PC-9 (cell line): ENCODE data around the gene ING3. TPM values are rescaled to one million over a fixed set of nuclear protein-coding genes. Genes with fewer than 3 reads are reported as not detected.

Experiments used
- BruUV-seq: library from RNA; stranded (reverse); fragments of 400-500 nt; replicated peaks from 2 replicates; lab custom pipeline; 2021; lab: Mats Ljungman, UMichigan
- CTCF ChIA-PET: fragments of 300-600 bp; sonication (Branson Sonifier 250); formaldehyde crosslinking; loops from one replicate; lab custom pipeline; 2022; ENCODE audit warnings: antibody characterized with exemption; lab: Charles Lee
- POLR2A ChIA-PET: fragments of 300-600 bp; sonication (Branson Sonifier 250); formaldehyde crosslinking; loops from one replicate; lab custom pipeline; 2022; ENCODE audit warnings: antibody characterized with exemption; ENCODE audit not compliant: unreplicated experiment; lab: Charles Lee
- DNase-seq, 2 experiments: peaks; one replicate each; pipeline versions ENCODE4 v3.0.0 to v3.0.0-alpha.2; 2015 to 2022; ENCODE audit warnings: mixed read lengths in 1 of 2
- H2AFZ ChIP-seq: fragments of 200-600 bp; sonication (generic); 2 replicates; pipeline ENCODE4 v1.8.1; 2017; ENCODE audit warnings: antibody characterized with exemption
- H3F3A ChIP-seq: fragments of 200-600 bp; sonication (generic); 2 replicates; pipeline ENCODE4 v1.8.1; 2017; ENCODE audit warnings: antibody characterized with exemption, mild to moderate bottlenecking, low read depth; ENCODE audit not compliant: insufficient read depth
- H3K27ac ChIP-seq: fragments of 200-600 bp; sonication (generic); 2 replicates; pipeline ENCODE4 v1.6.1; 2016; ENCODE audit warnings: mixed run types
- H3K27me3 ChIP-seq: fragments of 200-600 bp; sonication (generic); 2 replicates; pipeline ENCODE4 v1.6.1; 2016; ENCODE audit warnings: low read depth, mixed run types; ENCODE audit not compliant: insufficient read depth
- H3K36me3 ChIP-seq: fragments of 200-600 bp; sonication (generic); 2 replicates; pipeline ENCODE4 v1.6.1; 2016; ENCODE audit warnings: low read depth, mixed run types
- H3K4me1 ChIP-seq: fragments of 200-600 bp; sonication (generic); replicated peaks from 2 replicates; pipeline ENCODE4 v1.6.1; 2016; ENCODE audit warnings: mixed run types; ENCODE audit not compliant: insufficient read depth
- H3K4me2 ChIP-seq: fragments of 200-600 bp; sonication (generic); 2 replicates; pipeline ENCODE4 v1.6.1; 2017; ENCODE audit warnings: mixed run types
- H3K4me3 ChIP-seq: fragments of 200-600 bp; sonication (generic); 2 replicates; pipeline ENCODE4 v1.6.1; 2016; ENCODE audit warnings: mixed run types
- H3K79me2 ChIP-seq: fragments of 200-600 bp; sonication (generic); 2 replicates; pipeline ENCODE4 v1.6.1; 2017; ENCODE audit warnings: low read depth, mixed run types
- H3K9me2 ChIP-seq: fragments of 200-600 bp; sonication (generic); 2 replicates; pipeline ENCODE4 v1.8.1; 2017; ENCODE audit warnings: mild to moderate bottlenecking; ENCODE audit not compliant: insufficient read depth
- H3K9me3 ChIP-seq: fragments of 200-600 bp; sonication (generic); 2 replicates; pipeline ENCODE4 v1.8.1; 2016; ENCODE audit warnings: low read depth; ENCODE audit not compliant: insufficient read depth
- H4K20me1 ChIP-seq: fragments of 200-600 bp; sonication (generic); 2 replicates; pipeline ENCODE4 v1.8.1; 2017; ENCODE audit not compliant: insufficient read depth
- CTCF ChIP-seq: fragments of 200-600 bp; sonication (generic); conservative IDR thresholded peaks from 2 replicates; pipeline ENCODE4 v1.6.1; 2017; ENCODE audit warnings: mixed run types, antibody characterized with exemption, mild to moderate bottlenecking, moderate library complexity
- EZH2 ChIP-seq: fragments of 200-600 bp; sonication (generic); IDR thresholded peaks from 2 replicates; pipeline ENCODE4 v1.8.0; 2017; ENCODE audit warnings: antibody characterized with exemption, low read depth
- intact Hi-C: fragments of 100-400 bp; cut with micrococcal nuclease; formaldehyde crosslinking; loops from one replicate; pipeline ENCODE4 v1.10.0; 2022; ENCODE audit not compliant: unreplicated experiment
- total RNA-seq: library from RNA; stranded (reverse); gene quantifications from 2 replicates; pipeline ENCODE4 v1.2.3, GENCODE V29; 2021

The ING3 gene
- total RNA-seq, 1 experiment from 2014 or later: 16.4 TPM

DNA sequence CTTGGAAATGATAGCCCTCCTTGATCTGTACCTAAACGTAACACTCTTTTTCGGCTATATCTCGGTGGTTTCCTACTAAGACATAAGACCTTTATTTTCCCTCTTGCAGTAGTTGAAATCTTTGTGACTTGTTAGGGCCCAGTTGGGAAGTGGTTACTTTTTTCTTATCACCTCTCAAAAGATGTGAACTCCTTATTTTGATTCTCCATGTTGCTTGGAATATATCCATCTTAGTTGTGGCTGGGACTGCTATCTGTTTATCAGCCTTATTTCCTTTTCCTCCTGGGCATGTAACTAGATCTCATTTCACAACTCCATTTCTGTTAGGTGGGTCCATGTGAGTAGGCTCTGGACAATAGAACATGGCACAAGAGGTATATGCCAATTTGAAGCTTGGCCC, 33.8 kb downstream of the ING3 start:
- Histone ChIP-seq H3K79me2 (no peaks in the 10 kb centered on the region), H4K20me1 (no peaks in the 10 kb centered on the region), H3K9me3 (no peaks in the 10 kb centered on the region), H3K36me3 (no peaks in the 10 kb centered on the region), H3K4me2 (no peak overlapping the region), H3K4me3 (no peak overlapping the region), H3K27ac (no peak overlapping the region), H2AFZ (no peak overlapping the region), H3F3A (no peaks in the 10 kb centered on the region), H3K27me3 (no peaks in the 10 kb centered on the region), H3K4me1 (peaks cover 10% of the 10 kb centered on the region), H3K9me2 (no peaks in the 10 kb centered on the region)
- intact Hi-C loops: loop anchor here (10.0 kb wide), 1 partner anchor 350 kb away; no protein-coding TSS in a partner anchor
- POLR2A ChIA-PET: no interaction called here
- no peak for DNase-seq
- BruUV-seq: no TSS peak
- CTCF ChIA-PET: no interaction called here
- no peak for TF ChIP-seq CTCF
- TF ChIP-seq EZH2: no peak

- no peaks in the 10 kb centered on the region for H3F3A ChIP-seq
- no peaks in the 10 kb centered on the region for H3K9me2 ChIP-seq
- no peaks in the 10 kb centered on the region for H3K9me3 ChIP-seq
- CTCF ChIA-PET: interaction anchor here (0.5 kb wide), 1 partner anchor 26 kb away, joined by 3 read pairs; no protein-coding TSS in a partner anchor
- no peak for DNase-seq
- no TSS peak for BruUV-seq
- no peaks in the 10 kb centered on the region for H4K20me1 ChIP-seq
- H3K27ac ChIP-seq: no peak overlapping the region
- H3K4me3 ChIP-seq: no peak overlapping the region
- no peaks in the 10 kb centered on the region for H3K27me3 ChIP-seq
- H3K79me2 ChIP-seq: no peaks in the 10 kb centered on the region
- intact Hi-C loops: loop anchor here (5.0 to 10.0 kb wide), 2 partner anchors 350 to 562 kb away; no protein-coding TSS in a partner anchor
- no peak overlapping the region for H2AFZ ChIP-seq
- H3K4me1 ChIP-seq: peaks cover 10% of the 10 kb centered on the region
- no peaks in the 10 kb centered on the region for H3K36me3 ChIP-seq
- POLR2A ChIA-PET: no interaction called here
- TF ChIP-seq EZH2: no peak
- no peak for TF ChIP-seq CTCF
- H3K4me2 ChIP-seq: no peak overlapping the region
Measured at GRCh38 chr7:120985130-120985758, 34.7 kb downstream of the ING3 start.

- H3K9me3 ChIP-seq: no peaks in the 10 kb centered on the region
Measured at GRCh38 chr7:120985839-120986238, 35.3 kb downstream of the ING3 start.

More at GRCh38 chr7:120985839-120986238, 35.3 kb downstream of the ING3 start:
- Histone ChIP-seq H3K4me3 (no peak overlapping the region), H3K4me2 (no peak overlapping the region), H3K79me2 (no peaks in the 10 kb centered on the region), H2AFZ (no peak overlapping the region), H3F3A (no peaks in the 10 kb centered on the region), H3K4me1 (peaks cover 10% of the 10 kb centered on the region), H3K27me3 (no peaks in the 10 kb centered on the region), H3K9me2 (no peaks in the 10 kb centered on the region), H3K36me3 (no peaks in the 10 kb centered on the region), H3K27ac (no peak overlapping the region), H4K20me1 (no peaks in the 10 kb centered on the region)
- ChIA-PET POLR2A (no interaction called here), CTCF (interaction anchor here (1.3 to 4.1 kb wide), 2 partner anchors 96 to 122 kb away, joined by 5 to 25 read pairs; no protein-coding TSS in a partner anchor)
- BruUV-seq: no TSS peak
- intact Hi-C loops: loop anchor here (2.0 to 10.0 kb wide), 4 partner anchors 35 to 1009 kb away; partner anchors contain the start of gene ING3
- no peak for DNase-seq
- no peak for TF ChIP-seq EZH2
- no peak for TF ChIP-seq CTCF
